Left kidney (tissue), 2 donors: ENCODE results near the gene CAMK4. TPM values are rescaled to one million over a fixed set of nuclear protein-coding genes. Genes with fewer than 3 reads are reported as not detected.
A peak's percentile ranks its signal among the peaks of the same experiment; 100 is the strongest.
"Not testable (repeated sequence)": the region's sequence is repeated elsewhere in the genome, so short reads cannot be mapped to it uniquely, and the experiment has no call there.

Experiments used
- DNase-seq: peaks from one replicate; pipeline ENCODE4 v3.0.0-alpha.2; 2013
- polyA plus RNA-seq: library from polyadenylated mRNA; unstranded; fragments of 120-200 nt; gene quantifications from one replicate; pipeline ENCODE4 v1.2.1, GENCODE V29; 2013; ENCODE audit not compliant: insufficient read length

The CAMK4 gene
- polyA plus RNA-seq, 1 donor = 6.1 TPM

DNA sequence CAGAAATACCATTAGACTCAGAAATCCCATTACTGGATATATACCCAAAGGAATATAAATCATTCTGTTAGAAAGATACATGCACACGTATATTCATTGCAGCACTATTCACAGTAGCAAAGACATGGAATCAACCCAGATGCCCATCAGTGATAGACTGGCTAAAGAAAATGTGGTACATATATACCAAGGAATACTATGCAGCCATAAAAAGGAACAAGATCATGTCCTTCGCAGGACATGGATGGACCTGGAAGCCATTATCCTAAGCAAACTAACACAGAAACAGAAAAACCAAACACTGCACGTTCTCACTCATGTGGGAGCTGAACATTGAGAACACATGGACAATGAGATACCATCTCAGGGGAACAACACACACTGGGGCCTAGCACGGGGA lies 33.4 kb downstream of the CAMK4 start:
- not testable (repeated sequence) for DNase-seq

DNA sequence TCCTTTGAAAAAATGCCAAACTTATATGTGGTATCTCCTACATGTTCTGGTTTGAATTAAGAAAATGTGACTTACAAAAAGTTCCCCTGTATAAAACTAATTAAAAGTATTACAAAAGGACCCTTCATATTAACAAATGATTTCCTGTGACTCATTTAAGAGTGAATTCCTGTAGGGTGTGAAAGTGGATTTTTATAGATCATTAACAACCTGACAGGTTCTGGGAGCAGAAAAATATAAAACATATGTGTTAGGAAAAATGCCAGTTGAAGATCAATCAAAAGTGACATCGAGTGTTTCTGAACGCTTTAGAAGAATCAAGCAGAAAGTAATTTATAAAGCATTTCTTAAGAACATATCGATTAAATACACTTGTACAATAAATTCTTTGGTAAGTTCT lies 35.5 kb downstream of the CAMK4 start:
- DNase-seq = no peak

DNA sequence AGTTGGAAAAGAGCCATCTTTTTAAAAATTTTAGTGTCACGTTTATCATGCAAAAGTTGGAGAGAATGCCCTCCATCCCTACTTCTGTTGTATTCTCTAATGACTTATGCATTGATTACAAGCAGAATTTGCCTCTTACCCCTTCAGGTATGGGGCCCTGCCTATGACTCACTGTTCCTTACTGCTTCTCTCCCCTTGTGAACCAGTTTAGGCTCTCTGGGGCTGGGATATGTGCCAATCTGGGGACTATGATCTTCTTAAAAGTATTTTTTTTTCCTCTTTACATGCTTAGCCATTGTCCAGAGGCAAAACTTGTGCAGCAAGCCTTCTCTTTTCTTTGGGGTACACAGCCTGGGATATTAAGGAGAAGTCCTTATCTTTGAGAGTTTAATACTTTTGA lies 37.4 kb downstream of the CAMK4 start:
- DNase-seq = no peak

DNA sequence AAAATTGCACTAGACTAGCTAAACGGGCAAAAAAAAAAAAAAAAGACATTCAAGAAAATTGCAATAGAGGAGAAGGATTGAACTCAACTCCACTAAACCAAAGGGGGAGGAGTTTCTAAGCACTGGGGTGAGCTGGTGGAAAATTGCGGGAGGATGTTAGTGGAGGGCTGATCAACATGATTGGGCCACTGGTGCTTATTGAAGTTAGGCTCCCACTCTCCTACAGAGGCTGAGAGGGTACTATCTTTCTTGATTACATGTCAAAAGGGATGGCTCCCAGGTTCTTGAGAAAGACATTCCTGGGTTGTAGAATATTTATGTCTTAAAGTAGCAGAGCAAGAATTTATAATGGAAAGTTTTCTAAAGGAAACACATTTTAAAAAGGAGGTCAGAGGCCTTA lies 38.0 kb downstream of the CAMK4 start:
- no peak for DNase-seq

DNA sequence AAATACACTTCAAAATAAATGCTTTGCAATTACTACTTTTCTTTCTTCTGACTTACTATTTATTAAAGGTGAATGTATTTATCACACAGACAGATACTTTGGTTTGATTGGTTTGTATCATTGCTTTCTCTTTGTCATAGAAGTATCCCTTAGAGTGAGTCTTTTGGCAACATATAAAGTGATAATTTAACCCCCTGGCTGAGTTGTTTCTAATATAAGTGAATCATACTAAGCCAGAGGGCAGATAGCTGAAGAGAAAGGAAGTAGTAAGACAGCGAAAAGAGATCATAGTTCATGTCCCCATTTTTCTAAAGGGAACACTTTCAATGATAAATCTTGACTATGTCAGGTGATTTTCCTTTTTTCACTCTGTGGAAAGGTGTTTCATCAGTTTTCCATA lies 38.6 kb downstream of the CAMK4 start:
- no peak for DNase-seq

DNA sequence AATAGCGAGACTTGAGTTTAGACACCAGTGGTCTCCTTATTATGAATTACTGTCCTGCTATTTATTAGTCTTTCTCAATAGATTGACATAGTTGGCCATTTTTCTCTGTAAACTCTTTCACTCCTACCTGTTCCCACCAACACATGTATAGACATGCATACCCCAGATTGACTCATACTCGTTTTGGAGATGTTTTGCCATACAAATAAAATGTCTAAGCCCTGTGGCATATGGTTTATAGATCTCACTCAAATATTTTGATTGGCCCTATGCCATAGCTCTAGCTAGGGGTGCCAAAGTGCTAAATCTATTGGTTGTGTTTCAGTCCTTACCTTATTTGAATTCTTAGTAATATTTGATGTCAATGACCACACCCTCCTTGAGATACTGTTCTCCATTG lies 42.3 kb downstream of the CAMK4 start:
- DNase-seq = no peak

DNA sequence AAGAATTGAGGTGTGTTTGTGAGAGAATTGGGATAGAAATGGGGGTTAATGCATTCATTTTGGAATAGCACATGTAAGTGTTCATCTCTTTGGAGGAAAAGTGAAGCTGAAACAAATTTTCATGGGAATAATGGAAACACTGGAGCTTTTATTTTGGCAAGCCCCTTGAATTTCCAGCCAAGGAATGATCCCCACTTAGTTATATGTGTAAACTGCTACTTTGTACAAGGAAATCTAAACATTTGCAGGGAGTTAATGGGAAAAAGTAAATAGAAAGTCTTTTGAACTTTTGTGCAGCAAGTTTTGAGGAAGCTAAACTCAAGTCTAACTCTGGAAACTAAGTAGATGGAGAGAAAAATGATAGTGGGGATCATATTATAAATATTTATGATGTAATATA lies 44.1 kb downstream of the CAMK4 start:
- no peak for DNase-seq

DNA sequence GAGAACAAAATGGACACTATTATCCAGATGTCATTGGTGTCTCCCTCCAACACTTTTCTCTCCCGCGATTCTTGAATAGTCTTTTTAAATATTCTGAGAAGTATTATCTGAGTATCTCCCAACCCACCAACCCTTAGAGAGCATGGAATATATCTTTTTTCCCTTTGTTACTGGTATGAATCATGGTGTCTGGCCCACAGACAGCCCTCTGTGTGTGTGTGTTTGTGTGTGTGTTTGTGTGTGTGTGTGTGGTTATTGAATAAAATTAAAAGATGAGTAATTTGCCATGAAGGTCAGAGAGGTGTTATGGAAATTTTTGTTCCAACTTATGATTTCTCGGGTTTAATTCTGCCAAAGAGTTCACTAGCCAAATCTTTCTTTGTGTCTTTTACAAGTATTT lies 47.7 kb downstream of the CAMK4 start:
- no peak for DNase-seq

DNA sequence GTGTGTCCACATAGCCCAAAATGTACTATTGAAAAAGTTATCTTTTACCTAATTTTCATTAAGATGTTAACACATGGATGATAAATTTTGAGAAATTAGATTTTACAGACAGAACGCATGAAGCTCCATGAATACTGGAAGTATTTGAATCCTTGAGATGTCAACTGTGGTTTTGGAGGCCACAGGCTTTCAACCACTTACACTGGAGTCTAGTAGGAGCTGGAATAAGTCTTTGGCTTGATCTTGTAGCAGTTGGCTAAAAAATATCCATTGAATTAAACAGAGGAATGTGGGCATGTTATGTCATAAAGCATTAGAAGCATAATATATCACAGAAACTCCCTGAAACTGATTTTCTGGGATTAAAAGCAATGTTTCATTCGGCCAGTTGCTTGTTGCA lies 52.9 kb downstream of the CAMK4 start:
- DNase-seq = no peak

DNA sequence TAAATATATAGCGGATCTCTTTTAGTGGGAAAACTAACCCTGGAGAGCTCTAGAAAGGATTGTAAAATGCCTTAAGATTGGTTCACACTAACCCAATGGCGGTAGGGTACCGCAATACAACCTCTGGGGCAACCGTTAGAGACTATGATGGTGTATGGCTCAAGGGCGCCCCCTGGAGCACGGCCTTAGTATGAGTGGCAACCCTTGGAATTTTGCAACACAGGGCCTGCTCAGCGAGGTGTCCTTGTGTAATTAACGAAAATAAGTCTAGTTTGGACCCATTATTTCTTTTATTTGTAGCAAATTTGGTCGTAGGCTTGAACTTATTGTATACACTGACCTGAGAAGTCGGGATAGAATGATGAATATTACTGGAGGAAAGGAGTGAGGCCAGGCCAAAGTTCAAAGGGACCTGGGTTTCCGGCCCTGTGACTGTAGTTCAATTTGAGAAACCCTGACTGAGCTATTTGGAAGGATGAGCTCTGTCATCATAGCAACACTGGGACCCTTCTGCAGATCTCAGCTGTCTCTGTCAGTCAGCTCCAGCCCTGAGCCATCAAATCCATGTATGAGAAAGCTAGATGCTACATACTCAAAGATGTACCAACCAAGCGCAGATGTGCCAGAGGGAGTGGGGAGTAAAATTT lies 54.8 kb downstream of the CAMK4 start:
- peak; percentile 29 for DNase-seq

DNA sequence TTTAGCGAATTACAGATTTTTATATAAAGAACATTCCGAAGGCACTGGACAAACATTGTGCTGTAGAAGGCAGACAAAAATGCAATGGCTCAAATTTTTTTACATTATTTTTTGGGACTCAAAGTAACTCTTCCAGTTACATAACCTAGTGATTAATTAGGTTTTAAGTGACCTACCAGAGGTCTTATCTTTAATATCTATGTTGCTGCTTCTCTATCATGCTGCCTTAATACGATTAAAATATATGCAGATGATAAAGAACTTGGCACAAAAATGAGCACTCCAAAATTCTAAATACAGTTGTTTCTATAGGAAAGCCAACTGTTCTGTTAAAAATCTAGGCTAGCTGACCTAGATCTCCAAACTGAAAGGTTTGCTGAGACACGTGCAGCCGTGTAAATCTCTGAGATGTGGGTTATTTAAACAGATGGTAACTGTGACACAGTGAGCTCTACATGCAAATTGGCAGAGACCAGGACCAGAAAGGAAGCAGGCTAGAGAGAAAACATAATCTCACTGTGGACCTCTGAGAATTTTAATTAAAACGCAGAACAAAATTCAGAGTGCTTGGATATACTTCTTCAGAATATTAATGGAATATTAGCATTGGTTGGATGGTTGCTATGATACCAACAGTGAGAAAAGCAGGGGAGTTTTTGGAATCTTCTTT lies 56.2 kb downstream of the CAMK4 start:
- no peak for DNase-seq

DNA sequence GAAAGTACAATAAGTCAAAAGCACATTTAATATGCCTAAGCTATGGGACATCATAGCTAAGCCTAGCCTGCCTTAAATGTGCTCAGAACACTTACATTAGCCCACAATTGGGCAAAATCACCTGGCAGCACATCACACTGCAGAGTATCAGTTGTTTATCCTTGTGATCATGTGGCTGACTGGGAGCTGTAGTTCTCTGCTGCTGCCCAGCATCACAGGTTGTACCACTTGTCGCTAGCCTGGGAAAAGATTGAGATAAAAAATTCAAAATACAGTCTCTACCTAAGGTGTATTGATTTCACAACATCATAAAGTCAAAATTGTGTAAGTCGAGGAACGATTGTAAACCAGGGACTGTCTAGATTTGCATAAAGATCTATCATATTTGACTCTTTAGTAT lies 58.6 kb downstream of the CAMK4 start:
- no peak for DNase-seq

DNA sequence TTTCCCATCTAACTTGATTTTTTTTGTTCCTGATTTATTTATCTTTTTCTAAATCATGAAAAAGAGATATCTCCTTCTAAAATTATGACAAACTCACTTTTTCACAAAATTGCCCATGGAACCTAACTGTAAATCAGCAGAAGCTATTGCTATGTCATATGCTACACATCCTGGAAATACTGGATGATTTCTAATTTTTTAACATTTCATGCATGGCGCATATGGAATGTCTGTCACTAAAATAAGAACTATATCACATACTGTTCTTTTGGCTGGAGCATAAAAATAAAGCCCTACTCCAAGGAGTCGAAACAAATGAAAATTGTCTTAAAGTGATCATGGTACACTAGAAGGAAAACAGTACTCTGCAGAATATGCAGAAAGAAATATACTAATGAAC lies 60.6 kb downstream of the CAMK4 start:
- no peak for DNase-seq

DNA sequence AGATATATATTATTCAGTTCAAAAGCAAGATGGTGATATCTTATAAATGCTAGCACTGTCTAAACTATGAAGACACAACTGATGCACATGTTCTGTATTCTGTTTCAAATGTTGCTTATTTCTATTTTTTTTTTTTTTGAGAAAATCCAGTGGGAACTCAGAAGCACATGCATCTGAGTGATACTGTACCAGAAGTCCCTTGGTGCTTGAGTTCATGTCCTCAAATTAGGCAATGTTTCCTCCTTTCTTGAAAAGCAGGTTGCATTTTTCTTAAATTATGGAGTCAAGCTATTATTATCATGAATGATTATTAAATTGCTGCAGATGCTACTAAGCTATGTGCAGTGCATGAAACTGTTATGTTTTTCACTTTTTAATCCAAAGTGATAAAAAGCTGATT lies 70.4 kb downstream of the CAMK4 start:
- no peak for DNase-seq

DNA sequence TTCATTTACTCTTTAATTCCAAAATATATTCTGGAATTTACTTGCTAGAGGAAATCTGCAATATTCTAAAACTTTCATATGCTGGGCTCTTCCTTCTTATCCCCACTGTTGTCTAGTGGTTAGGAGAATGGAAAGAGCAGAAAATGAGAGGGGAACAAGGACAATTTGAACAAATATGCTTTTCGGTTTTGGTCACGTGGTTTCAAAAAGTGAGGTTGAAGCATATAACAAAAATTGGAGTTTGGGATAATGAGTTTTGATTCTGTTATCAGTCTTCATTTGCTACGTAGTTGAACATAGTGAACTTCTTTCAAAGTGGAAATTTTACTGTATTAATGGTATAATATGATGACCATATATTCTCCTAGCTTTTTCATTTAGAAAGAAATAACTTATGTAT lies 71.5 kb downstream of the CAMK4 start:
- DNase-seq = no peak

DNA sequence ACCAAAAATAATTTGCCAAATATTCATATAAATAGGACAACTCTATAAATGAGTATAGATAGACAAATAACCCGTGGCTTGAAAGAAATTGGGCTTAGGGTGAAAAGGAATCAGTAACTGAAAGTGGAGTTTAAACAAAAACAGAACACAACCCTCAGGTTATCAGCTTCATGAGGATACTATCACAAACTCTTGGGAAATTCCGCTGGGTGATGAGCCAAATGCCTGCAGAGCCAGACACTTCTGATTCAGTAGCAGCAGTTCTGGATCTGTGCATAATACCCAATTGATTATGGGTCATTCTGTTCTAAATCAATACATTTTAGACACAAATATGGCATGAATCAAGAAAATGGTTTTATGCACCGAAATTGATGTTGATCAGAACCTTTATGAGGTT lies 72.4 kb downstream of the CAMK4 start:
- no peak for DNase-seq

DNA sequence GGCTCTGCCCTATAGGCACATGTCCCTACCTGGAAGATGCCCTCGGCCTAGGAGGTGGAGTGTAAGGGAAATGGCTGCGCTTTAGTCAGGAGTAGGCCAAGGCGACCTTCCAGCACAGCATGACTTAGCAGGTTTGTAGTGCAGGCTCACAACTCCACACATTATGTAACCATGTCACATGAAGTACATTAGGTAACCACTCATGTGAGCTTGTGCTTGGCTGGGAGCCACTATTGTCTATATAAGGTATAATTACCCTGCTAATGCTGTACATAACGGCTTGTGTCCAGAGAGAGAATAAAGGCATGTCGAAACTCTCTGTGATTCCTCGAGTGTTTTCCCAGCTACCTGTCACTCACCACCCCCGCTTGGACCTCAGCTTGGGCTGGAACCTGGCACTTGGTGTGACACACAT lies 74.9 kb downstream of the CAMK4 start:
- no peak for DNase-seq

DNA sequence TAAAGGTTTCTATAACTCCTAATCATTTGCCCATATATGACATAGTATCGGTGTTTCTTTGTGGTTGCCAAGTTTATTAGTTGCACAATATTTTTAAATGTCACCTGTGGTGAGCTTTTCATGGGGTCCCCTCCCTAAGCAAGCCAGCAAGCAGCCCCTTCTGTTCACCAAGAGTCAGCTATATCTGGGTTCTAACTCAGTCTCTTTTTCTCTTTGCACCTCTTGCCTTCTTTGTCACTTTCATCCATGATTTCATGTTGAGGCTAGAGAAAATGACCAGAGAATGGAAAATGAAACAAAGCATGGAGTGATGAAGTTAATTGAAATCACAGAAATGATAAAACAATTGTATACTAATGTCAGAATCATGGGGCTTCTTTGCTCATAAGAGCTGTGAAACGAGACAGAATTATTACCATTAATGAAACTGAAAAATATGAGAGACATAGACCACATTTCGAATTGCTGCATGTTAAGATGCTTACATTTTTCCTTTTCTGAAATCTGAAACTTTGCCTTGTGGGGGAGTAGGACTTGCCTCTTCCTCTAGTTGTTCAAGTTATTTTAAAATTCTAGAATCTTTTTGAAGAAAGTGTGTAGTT lies 75.7 kb downstream of the CAMK4 start:
- no peak for DNase-seq

DNA sequence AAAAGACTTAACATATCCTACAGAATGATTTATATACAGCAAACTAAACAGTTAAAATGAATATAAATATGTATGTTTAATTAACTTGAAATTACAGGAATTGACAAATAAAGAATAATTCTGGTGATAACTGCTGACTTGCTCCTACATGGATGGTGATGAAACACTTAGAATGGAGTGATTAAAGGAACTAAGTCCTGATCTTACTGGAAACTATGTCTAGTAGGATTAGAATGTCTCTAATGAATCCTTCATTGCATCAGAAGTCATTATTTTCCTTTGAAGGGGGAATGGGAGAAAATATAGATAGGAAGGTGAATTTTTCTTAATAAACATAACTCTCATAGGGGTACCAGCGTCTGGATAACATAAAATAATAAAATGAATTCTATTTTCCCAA lies 77.1 kb downstream of the CAMK4 start:
- DNase-seq = no peak

DNA sequence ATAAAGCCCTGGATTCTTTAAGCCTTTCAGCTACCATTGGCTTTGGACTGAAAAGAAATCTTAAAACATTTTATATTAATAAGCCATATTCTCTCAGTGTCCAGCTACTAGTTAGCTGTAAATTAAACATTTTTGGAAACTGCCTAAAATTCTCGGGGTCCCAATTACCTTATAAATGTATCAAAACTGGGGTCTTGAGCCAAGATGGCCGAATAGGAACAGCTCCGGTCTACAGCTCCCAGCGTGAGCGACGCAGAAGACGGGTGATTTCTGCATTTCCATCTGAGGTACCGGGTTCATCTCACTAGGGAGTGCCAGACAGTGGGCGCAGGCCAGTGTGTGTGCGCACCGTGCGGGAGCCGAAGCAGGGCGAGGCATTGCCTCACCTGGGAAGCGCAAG lies 77.9 kb downstream of the CAMK4 start:
- not testable (repeated sequence) for DNase-seq

DNA sequence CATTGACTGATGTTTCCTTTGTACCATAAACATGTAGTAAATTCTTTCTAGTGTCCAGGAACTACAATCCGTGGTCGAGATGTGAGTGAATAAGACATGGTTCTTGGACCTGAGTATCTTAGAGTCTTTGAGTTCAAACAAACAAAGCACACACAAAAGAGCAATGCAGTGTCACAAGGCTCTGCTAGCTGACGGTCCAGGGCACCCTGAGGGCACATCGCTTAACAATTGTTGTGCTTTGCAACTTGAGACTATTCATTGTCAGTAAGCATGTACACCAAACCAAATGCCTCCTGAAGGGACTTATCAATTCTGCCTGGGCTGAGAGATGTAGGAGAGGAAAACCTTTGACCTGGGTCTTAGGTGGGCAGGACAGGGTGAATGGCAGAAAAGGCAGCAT lies 84.8 kb downstream of the CAMK4 start:
- DNase-seq = no peak

DNA sequence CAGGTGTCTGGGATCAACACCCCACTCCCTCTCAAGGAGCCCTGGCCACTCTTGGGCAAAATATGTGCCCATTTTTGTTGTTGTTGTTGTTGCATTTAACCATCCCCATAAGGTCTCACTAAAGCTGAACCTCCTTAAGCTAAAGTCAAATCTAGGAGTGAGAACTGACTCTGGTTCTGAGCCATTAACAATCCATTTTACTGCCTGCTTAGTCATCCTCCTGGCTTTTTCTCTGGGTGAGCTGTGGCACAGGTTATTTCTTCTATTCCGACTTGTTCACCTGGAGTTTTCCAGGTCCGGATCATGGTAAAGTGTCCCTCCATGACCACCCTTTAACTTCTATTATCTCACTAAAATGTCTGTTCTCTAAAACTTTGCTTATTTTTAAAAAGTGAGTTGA lies 85.2 kb downstream of the CAMK4 start:
- DNase-seq = no peak

DNA sequence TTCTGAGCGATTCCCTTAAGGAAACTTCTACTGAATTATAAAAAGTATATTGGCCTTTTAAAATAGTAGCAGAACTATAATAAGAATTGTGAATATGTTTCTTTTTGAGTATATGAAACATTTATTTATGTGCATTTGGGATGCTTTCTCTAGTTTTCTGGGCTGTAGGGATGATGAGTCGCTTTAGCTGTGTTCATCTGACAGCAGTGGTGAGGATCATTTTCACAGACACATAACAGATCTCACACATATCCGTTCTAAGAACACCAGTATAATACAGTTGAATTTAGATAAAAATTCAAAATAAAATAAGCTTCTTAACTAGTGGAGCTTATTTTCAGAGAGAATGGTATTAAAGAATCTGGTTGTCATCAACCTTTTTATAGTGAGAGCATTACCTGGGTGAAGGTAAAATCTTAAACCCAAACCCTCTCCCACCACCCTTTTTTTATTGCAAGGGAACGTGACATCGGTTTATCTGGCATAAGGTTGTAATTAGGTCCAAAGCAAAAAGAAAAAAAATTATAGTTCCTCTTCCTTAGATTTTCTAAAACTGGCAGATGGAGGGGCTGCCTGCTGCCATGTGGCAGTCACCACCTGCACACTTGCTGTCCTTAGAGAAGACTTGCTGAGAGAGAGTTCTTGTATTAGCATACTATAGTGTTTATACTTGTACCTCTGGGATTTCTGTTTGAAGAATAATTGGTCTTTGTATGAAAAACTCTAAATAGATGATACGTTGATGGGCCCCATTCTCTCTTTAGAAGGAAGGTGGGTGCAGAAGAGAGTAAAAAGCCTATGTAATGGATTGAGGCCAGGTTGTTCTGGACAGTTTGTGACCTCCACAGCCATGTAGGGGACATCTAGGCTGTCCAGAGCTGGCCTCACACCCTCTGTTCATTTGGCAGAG lies 86.8 kb downstream of the CAMK4 start:
- DNase-seq = no peak
